GM10248 (cell line): ENCODE results near the gene IMMP2L.

Experiments used
- CTCF ChIA-PET: fragments of 300-600 bp; sonication (Branson Sonifier 250); formaldehyde crosslinking; extraction: SDS; loops from one replicate; lab custom pipeline; 2021; ENCODE audit warnings: antibody characterized with exemption; lab: Yijun Ruan, JAX
- POLR2A ChIA-PET: fragments of 350-650 bp; sonication (Branson Sonifier 250); formaldehyde crosslinking; extraction: SDS; loops from one replicate; lab custom pipeline; 2020; ENCODE audit warnings: antibody characterized with exemption; lab: Yijun Ruan, JAX
- DNase-seq: peaks from one replicate; pipeline ENCODE4 v3.0.0; 2012; ENCODE audit errors: extremely low spot score
- TF ChIP-seq, protein P1 (sequence below): IDR thresholded peaks from 2 replicates; pipeline ENCODE4 v1.5.1; 2012; ENCODE audit warnings: mild to moderate bottlenecking, low read depth; ENCODE audit errors: extremely low read depth, missing control alignments, control extremely low read depth

Gene IMMP2L

DNA sequence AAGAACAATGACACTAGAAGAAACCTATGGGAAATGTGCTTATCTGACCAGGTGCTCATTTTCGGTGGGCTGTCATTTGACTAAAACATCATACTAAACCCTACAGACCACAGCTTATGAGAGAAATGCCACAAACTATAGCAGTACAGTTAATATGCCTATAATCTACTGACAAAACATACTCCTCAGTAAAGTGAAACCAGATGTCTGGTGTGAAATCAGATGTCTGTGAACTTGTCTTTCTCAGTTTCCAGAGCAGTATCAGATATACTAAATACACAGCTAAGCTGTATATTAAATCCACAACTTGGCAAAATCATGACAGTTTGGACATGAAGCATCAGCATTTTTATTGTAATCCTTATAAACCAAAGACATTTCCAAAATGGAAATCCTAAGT is 3.3 kb downstream of the IMMP2L start:
- peak; percentile 13 for DNase-seq
- TF ChIP-seq, protein P1, sequence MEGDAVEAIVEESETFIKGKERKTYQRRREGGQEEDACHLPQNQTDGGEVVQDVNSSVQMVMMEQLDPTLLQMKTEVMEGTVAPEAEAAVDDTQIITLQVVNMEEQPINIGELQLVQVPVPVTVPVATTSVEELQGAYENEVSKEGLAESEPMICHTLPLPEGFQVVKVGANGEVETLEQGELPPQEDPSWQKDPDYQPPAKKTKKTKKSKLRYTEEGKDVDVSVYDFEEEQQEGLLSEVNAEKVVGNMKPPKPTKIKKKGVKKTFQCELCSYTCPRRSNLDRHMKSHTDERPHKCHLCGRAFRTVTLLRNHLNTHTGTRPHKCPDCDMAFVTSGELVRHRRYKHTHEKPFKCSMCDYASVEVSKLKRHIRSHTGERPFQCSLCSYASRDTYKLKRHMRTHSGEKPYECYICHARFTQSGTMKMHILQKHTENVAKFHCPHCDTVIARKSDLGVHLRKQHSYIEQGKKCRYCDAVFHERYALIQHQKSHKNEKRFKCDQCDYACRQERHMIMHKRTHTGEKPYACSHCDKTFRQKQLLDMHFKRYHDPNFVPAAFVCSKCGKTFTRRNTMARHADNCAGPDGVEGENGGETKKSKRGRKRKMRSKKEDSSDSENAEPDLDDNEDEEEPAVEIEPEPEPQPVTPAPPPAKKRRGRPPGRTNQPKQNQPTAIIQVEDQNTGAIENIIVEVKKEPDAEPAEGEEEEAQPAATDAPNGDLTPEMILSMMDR, result no peak
- ChIA-PET CTCF (interaction anchor here (1.6 to 1.8 kb wide), 2 partner anchors 18 to 26 kb away, joined by 4 to 5 read pairs; no protein-coding TSS in a partner anchor), POLR2A (no interaction called here)

DNA sequence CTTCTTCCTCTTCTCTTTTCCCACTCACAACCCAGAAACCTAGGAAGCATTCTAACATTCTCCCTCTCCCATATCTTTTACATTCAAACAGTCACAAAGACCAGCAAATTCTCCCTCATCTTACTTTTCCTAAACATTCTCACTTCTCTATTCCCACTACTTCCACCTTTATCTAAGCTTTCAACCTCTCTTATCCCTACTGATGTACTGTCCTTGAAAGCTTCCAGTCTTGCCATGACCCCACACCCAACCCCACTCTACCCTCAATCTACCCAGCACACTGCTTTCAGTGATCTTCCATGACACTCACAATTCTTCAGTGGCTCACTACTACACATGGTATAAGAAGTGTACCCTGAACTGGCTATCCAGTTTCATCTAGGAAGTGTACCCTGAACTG is 5.3 kb downstream of the IMMP2L start:
- DNase-seq, result no peak
- TF ChIP-seq, protein P1, result no peak
- CTCF ChIA-PET, result interaction anchor here (1.0 kb wide), 1 partner anchor 24 kb away, joined by 3 read pairs; no protein-coding TSS in a partner anchor
- POLR2A ChIA-PET, result no interaction called here

DNA sequence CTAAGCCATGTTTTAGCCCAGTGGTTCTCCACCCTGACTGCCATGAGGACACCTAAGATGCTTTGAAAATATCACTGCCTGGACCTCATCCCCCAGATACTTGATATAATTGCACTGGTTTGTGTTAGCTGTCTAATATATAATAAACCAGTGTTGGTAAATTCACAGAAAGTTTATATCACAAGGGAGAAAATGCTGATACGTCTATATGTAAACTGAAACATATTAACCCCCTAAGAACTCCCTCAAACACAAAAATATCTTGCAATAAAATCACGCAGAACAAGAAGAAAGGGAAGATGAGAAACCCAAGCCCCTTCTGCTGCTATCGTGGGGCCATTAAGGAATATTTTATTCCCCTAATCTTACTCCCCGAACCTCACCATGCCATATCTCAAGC is 8.2 kb downstream of the IMMP2L start:
- ChIA-PET POLR2A (no interaction called here), CTCF (no interaction called here)
- TF ChIP-seq, protein P1, result no peak
- no peak for DNase-seq

DNA sequence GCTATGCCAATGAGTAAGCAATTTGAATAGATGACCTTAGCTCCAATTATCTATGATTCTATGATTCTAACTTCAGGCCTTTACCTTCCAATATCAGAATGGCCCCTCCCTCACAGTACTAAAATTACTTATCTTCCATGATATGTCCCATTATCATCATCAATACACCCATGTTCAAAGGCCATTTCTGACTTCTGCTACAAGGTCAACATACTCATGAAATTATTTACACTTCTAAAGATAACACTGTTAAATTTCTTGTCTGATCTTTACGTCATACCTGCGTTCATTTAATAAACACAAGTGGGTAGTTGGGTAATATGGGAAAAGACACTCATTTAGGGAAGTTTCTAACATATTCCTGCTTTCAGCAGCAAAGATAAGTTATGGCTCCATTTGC is 21.2 kb downstream of the IMMP2L start:
- CTCF ChIA-PET, result interaction anchor here (0.9 to 1.3 kb wide), 2 partner anchors 19 to 66 kb away, joined by 3 to 4 read pairs; no protein-coding TSS in a partner anchor
- DNase-seq, result no peak
- TF ChIP-seq, protein P1, result no peak
- POLR2A ChIA-PET, result no interaction called here

DNA sequence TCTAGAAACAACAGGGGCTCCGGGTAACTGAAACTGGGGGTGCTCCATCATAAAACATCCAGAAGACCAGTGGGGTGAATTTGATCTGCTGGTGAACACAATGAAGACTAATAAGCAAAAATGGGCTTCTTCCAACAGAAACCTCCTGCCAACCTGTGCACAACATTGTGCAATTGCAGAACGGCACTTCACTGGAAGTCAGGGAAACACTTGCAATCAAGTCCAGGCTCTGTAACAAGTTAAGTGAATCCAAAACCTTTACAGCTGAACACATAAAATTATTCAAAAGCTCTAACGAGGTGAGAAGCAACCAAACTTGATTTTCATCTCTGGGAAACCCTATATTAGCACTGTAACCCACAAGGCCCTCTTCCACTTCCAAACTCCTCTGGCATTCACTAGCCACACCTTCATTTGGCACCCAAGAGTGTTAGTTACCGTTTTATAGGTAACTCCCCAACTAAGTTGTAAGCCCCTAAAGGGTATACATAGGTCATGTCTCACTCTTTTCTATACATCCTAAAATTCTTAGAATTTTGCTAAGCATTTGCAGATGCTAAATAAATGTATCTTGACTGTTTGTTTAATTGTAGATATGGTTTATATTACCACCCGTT is 22.0 kb downstream of the IMMP2L start:
- no peak for DNase-seq
- TF ChIP-seq, protein P1, result no peak
- ChIA-PET CTCF (interaction anchor here (1.3 kb wide), 1 partner anchor 20 kb away, joined by 4 read pairs; no protein-coding TSS in a partner anchor), POLR2A (no interaction called here)

DNA sequence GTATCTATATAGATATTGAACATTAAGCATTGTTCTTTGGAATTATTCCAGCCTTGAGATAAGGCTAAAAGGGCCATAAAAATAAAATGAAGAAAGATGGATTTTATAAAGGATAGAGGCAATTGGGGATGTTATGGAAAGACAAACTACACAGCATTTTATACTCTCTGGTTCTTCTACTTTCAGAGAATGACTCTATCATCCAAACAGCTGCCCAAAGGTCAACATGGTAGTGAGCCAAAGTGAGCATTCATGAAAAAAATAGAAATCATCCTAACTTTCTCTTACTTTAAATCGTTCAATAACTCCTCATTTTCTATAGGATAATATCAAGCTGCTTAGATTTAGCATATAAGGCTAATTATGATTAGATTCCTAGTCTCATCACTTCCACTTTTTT is 25.2 kb downstream of the IMMP2L start:
- POLR2A ChIA-PET, result no interaction called here

More for the DNA sequence above, 25.2 kb downstream of the IMMP2L start:
- DNase-seq, result no peak
- TF ChIP-seq, protein P1, result no peak
- CTCF ChIA-PET, result interaction anchor here (1.9 kb wide), 1 partner anchor 23 kb away, joined by 5 read pairs; no protein-coding TSS in a partner anchor
